K562 (cell line): ENCODE measurements around the gene NDRG4. TPM values are rescaled to one million over a fixed set of nuclear protein-coding genes. Genes with fewer than 3 reads are reported as not detected.

Experiments used
- ATAC-seq: fragments of 200-7000 bp; cut with Tn5 transposase; 3 replicates; pipeline ENCODE4 v1.9.1; 2020; ENCODE audit warnings: moderate library complexity
- BruUV-seq: library from RNA; stranded (reverse); fragments of 400-500 nt; replicated peaks from 2 replicates; lab custom pipeline; 2021; lab: Mats Ljungman, UMichigan
- CTCF ChIA-PET: fragments of 300-600 bp; formaldehyde crosslinking; extraction: SDS; loops from one replicate; lab custom pipeline; 2021; ENCODE audit warnings: low intra/inter-chr PET ratio; lab: Yijun Ruan, JAX
- POLR2A ChIA-PET: fragments of 300-600, 350-650 bp; sonication (Branson Sonifier 250); formaldehyde crosslinking; extraction: SDS; loops from one replicate; lab custom pipeline; 2021; ENCODE audit warnings: antibody characterized with exemption, inconsistent platforms; lab: Yijun Ruan, JAX
- DNase-seq, 4 experiments: peaks; one replicate each; pipeline versions ENCODE4 v3.0.0 to v3.0.0-alpha.2; 2011 to 2018; ENCODE audit warnings: low spot score in 3 of 4, mixed read lengths in 3 of 4; ENCODE audit errors: extremely low read depth in 1 of 4
- FAIRE-seq: peaks from 2 replicates; lab custom pipeline; 2011; peaks lifted over from hg19 to GRCh38; lab: Jason Lieb, UNC
- H2AFZ ChIP-seq: 2 replicates; pipeline ENCODE4 v1.6.0; 2011; ENCODE audit warnings: low read depth, low read length, control low read depth, inconsistent platforms
- H3K27ac ChIP-seq: fragments of 200-600 bp; 3 replicates; pipeline ENCODE4 v1.8.0; 2011; ENCODE audit warnings: low read depth, mild to moderate bottlenecking, control low read depth, inconsistent platforms, low read length, moderate library complexity, mixed read lengths; ENCODE audit errors: extremely low read depth
- H3K27me3 ChIP-seq, 2 experiments: fragments of 300-600 bp in 1 of 2; 2 replicates in 1 of 2; 3 replicates in 1 of 2; pipeline versions ENCODE4 v1.6.0 to v1.8.0; 2011; ENCODE audit warnings: inconsistent platforms in 2 of 2, low read length in 2 of 2, mild to moderate bottlenecking in 1 of 2, mixed read lengths in 1 of 2, moderate library complexity in 1 of 2; ENCODE audit not compliant: control insufficient read depth in 2 of 2, insufficient read depth in 2 of 2
- H3K36me3 ChIP-seq: fragments of 300-600 bp; 3 replicates; pipeline ENCODE4 v1.8.0; 2011; ENCODE audit warnings: mild to moderate bottlenecking, low read length, inconsistent platforms; ENCODE audit not compliant: control insufficient read depth, insufficient read depth
- H3K4me1 ChIP-seq, 2 experiments: fragments of 200-600 bp in 1 of 2; replicated peaks in 1 of 2; 2 replicates in 1 of 2; 3 replicates in 1 of 2; pipeline versions ENCODE4 v1.5.1 to v1.8.0; 2011; ENCODE audit warnings: inconsistent platforms in 2 of 2, low read length in 2 of 2, mild to moderate bottlenecking in 1 of 2, mixed read lengths in 1 of 2, moderate library complexity in 1 of 2; ENCODE audit not compliant: control insufficient read depth in 2 of 2, insufficient read depth in 2 of 2
- H3K4me2 ChIP-seq: 2 replicates; pipeline ENCODE4 v1.6.1; 2011; ENCODE audit warnings: low read length, control low read depth, inconsistent platforms, mixed read lengths; ENCODE audit not compliant: insufficient read depth
- H3K4me3 ChIP-seq: fragments of 200-600 bp; sonication (generic), shearing (Covaris generic); 2 replicates; pipeline ENCODE4 v1.5.1; 2016; ENCODE audit warnings: control low read depth, inconsistent platforms
- H3K79me2 ChIP-seq: fragments of 200-600 bp; 3 replicates; pipeline ENCODE4 v1.8.0; 2011; ENCODE audit warnings: low read length, inconsistent platforms; ENCODE audit not compliant: control insufficient read depth, insufficient read depth
- H3K9ac ChIP-seq, 2 experiments: 2 replicates each; pipeline versions ENCODE4 v1.6.0 to v1.6.1; 2011; ENCODE audit warnings: low read depth in 2 of 2, low read length in 2 of 2, control low read depth in 1 of 2, inconsistent platforms in 1 of 2, mild to moderate bottlenecking in 1 of 2, mixed read lengths in 1 of 2; ENCODE audit not compliant: insufficient read depth in 1 of 2
- H3K9me1 ChIP-seq: one replicate; pipeline ENCODE4 v1.6.0; 2011; ENCODE audit warnings: inconsistent platforms, mild to moderate bottlenecking, low read length, moderate library complexity; ENCODE audit not compliant: control insufficient read depth, insufficient read depth
- H3K9me3 ChIP-seq: replicated peaks from 2 replicates; pipeline ENCODE4 v1.5.1; 2011; ENCODE audit warnings: low read depth, low read length, inconsistent platforms; ENCODE audit not compliant: control insufficient read depth, insufficient read depth
- H4K20me1 ChIP-seq: replicated peaks from 2 replicates; pipeline ENCODE4 v1.6.1; 2011; ENCODE audit warnings: low read length, inconsistent platforms, mixed read lengths; ENCODE audit not compliant: control insufficient read depth, insufficient read depth
- BCOR ChIP-seq: fragments of 450-650 bp; IDR thresholded peaks from 2 replicates; pipeline ENCODE4 v1.6.1; 2016
- BRCA1 ChIP-seq, 2 experiments: fragments of 450-650 bp in 1 of 2; sonication (generic) in 1 of 2; formaldehyde crosslinking in 1 of 2; IDR thresholded peaks; 2 replicates each; pipeline versions ENCODE4 v1.5.0 to v1.6.1; 2017 to 2020; ENCODE audit warnings: mild to moderate bottlenecking in 1 of 2, missing genetic modification reagents in 1 of 2
- CC2D1A ChIP-seq: fragments of 450-650 bp; IDR thresholded peaks from 2 replicates; pipeline ENCODE4 v1.6.1; 2017; ENCODE audit warnings: mild to moderate bottlenecking
- FOXK2 ChIP-seq, 2 experiments: fragments of 450-650 bp; IDR thresholded peaks in 1 of 2; conservative IDR thresholded peaks in 1 of 2; 2 replicates each; pipeline ENCODE4 v1.6.1; 2016; ENCODE audit warnings: low read depth in 2 of 2, mild to moderate bottlenecking in 1 of 2
- GTF2E2 ChIP-seq: fragments of 200-800 bp; sonication (Bioruptor generic); IDR thresholded peaks from 2 replicates; pipeline ENCODE4 v1.6.1; 2016; ENCODE audit warnings: missing genetic modification characterization, missing compliant biosample characterization
- HNRNPK ChIP-seq: fragments of 200-400 bp; formaldehyde crosslinking; IDR thresholded peaks from one replicate; pipeline ENCODE4 v1.6.1; 2018; ENCODE audit warnings: mild to moderate bottlenecking, low read depth, low read length; ENCODE audit not compliant: poor library complexity, severe bottlenecking
- RBM39 ChIP-seq: fragments of 200-400 bp; formaldehyde crosslinking; optimal IDR thresholded peaks from 2 replicates; pipeline ENCODE3; 2018; ENCODE audit warnings: low read depth, low read length
- WGBS: fragments of 100-300 bp; shearing (Covaris generic); methylation state at CpG from one replicate; pipeline ENCODE4 v1.1.6; 2016; ENCODE audit warnings: low coverage, mixed read lengths; ENCODE audit not compliant: insufficient coverage; ENCODE audit errors: missing lambda C conversion rate; 5-methylcytosine and 5-hydroxymethylcytosine counted together
- in situ Hi-C: fragments of 300-500 bp; cut with MboI; formaldehyde crosslinking; loops from 4 replicates; pipeline ENCODE4 v1.15.0; 2018; ENCODE audit warnings: inconsistent platforms, mixed read lengths
- intact Hi-C: fragments of 100-400 bp; cut with micrococcal nuclease; formaldehyde crosslinking; loops from 2 replicates; pipeline ENCODE4 v1.14.2; 2022
- polyA plus RNA-seq, 8 experiments: library from polyadenylated mRNA; depleted of rRNA in 4 of 8; stranded (reverse) in 5 of 8; unstranded in 3 of 8; fragments of >200 nt; fragmentation: Nextera tagmentation in 2 of 8; fragmentation: Illumina TruSeq in 1 of 8; extraction: Ambion mirVana in 2 of 8; extraction: Trizol in 1 of 8; gene quantifications; 2 replicates each; pipeline versions ENCODE4 v1.2.1 to v1.2.3, GENCODE V29; 2011 to 2014; ENCODE audit warnings: inconsistent platforms in 1 of 8, missing spikeins in 1 of 8
- total RNA-seq, 7 experiments: library from RNA; depleted of rRNA in 6 of 7; stranded (reverse); fragments of >200 nt in 6 of 7; fragmentation: Illumina TruSeq in 2 of 7; extraction: Trizol in 2 of 7; gene quantifications; 2 replicates each; pipeline versions ENCODE4 v1.2.1 to v1.2.3, GENCODE V29; 2011 to 2021; ENCODE audit warnings: low replicate concordance in 1 of 7
- TF ChIP-seq, protein P1 (sequence below): sonication (generic); formaldehyde crosslinking; IDR thresholded peaks from 2 replicates; pipeline ENCODE4 v1.8.0; 2023; ENCODE audit warnings: mild to moderate bottlenecking, missing genetic modification reagents
- TF ChIP-seq, protein P2 (sequence below), 2 experiments: fragments of 450-650 bp; IDR thresholded peaks; 2 replicates each; pipeline ENCODE4 v1.6.1; 2016
- TF ChIP-seq, protein P3 (sequence below): sonication (generic); formaldehyde crosslinking; IDR thresholded peaks from 2 replicates; pipeline ENCODE4 v1.8.1; 2022; ENCODE audit warnings: missing genetic modification reagents

NDRG4 gene
- total and polyA plus RNA-seq, 9 of the 15 experiments (the other 6 are each of a cell fraction or from before 2014, with no cell fraction given) = 0.06 to 0.95 (median 0.28) TPM

DNA sequence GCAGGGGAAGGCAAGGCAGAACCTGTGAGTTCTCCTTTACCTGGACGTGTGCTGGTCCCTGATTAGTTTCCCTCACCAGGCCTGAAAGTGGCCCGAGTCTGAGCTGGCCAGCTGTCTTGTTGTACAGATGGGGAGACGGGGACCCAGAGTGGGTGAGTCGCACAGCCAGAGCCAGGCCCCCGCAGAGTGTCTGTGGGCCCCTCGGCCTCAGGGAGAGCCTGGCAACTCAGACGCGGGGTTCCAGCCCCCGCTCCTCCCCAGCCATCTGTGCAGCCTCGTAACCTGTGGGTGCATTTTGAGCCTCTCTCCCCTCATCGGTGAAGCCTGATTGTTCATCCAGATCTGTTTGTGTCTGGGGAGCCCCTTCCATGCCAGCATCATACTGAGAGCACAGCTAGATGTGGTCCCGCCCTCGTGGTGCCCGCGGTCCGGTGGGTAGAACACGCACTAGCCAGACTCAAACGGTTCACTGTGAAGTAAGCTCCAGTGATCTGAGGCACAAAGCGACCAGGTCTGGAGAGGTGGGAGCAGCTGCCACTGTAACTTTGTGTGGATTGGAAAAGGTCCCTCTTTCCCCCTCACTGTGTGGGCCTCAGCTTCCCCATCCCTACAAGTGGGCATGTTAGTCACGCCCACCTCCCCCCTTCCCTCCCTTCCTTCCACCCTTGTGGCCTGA lies 6.0 kb upstream of the NDRG4 start:
- Histone ChIP-seq H3K27me3 (peaks cover 0 to 33% of the 10 kb centered on the region in 2 experiments; a peak in 3 of 5 replicates), H2AFZ (no peak overlapping the region), H3K9me1 (peaks cover 2% of the 10 kb centered on the region), H3K9me3 (no peaks in the 10 kb centered on the region), H3K27ac (no peak overlapping the region), H3K36me3 (no peaks in the 10 kb centered on the region), H3K4me2 (no peak overlapping the region), H3K4me1 (peaks cover 3 to 30% of the 10 kb centered on the region in 2 experiments; a peak in 4 of 5 replicates), H3K9ac (peak overlapping the region in 1 of 2 experiments; percentile 55; a peak in 1 of 4 replicates), H4K20me1 (peaks cover 15% of the 10 kb centered on the region; the same call in 1 of the 2 replicates), H3K79me2 (no peaks in the 10 kb centered on the region), H3K4me3 (no peak overlapping the region)
- 5% methylated on average over 17 of the region's 20 CpGs for whole genome bisulfite sequencing
- TF ChIP-seq BCOR (no peak), RBM39 (no peak), GTF2E2 (tag) (no peak), BRCA1 (IDR thresholded peaks at IDR 0.05) (no peak), BRCA1 (CRISPR knock-in tag; IDR thresholded peaks at IDR 0.05) (no peak), CC2D1A (no peak), HNRNPK (no peak), FOXK2 (conservative IDR thresholded peaks at IDR 0.05 in 1 of 2, IDR thresholded peaks at IDR 0.05 in 1 of 2; ENCODE audit: low read depth in 2 of 2) (no peak)
- TF ChIP-seq, protein P1, sequence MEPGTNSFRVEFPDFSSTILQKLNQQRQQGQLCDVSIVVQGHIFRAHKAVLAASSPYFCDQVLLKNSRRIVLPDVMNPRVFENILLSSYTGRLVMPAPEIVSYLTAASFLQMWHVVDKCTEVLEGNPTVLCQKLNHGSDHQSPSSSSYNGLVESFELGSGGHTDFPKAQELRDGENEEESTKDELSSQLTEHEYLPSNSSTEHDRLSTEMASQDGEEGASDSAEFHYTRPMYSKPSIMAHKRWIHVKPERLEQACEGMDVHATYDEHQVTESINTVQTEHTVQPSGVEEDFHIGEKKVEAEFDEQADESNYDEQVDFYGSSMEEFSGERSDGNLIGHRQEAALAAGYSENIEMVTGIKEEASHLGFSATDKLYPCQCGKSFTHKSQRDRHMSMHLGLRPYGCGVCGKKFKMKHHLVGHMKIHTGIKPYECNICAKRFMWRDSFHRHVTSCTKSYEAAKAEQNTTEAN = no peak
- TF ChIP-seq, protein P2, sequence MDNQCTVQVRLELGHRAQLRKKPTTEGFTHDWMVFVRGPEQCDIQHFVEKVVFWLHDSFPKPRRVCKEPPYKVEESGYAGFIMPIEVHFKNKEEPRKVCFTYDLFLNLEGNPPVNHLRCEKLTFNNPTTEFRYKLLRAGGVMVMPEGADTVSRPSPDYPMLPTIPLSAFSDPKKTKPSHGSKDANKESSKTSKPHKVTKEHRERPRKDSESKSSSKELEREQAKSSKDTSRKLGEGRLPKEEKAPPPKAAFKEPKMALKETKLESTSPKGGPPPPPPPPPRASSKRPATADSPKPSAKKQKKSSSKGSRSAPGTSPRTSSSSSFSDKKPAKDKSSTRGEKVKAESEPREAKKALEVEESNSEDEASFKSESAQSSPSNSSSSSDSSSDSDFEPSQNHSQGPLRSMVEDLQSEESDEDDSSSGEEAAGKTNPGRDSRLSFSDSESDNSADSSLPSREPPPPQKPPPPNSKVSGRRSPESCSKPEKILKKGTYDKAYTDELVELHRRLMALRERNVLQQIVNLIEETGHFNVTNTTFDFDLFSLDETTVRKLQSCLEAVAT (IDR thresholded peaks at IDR 0.05) = no peak
- TF ChIP-seq, protein P3, sequence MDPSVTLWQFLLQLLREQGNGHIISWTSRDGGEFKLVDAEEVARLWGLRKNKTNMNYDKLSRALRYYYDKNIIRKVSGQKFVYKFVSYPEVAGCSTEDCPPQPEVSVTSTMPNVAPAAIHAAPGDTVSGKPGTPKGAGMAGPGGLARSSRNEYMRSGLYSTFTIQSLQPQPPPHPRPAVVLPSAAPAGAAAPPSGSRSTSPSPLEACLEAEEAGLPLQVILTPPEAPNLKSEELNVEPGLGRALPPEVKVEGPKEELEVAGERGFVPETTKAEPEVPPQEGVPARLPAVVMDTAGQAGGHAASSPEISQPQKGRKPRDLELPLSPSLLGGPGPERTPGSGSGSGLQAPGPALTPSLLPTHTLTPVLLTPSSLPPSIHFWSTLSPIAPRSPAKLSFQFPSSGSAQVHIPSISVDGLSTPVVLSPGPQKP (CRISPR knock-in tag) = no peak
- no TSS peak for BruUV-seq
- ATAC-seq = no peak
- intact Hi-C loops (no loop called here), in situ Hi-C loops (loop anchor here (5.0 kb wide), 1 partner anchor 157 kb away; no protein-coding TSS in a partner anchor)
- FAIRE-seq = no peak
- POLR2A ChIA-PET = interaction anchor here (0.8 to 2.1 kb wide), 3 partner anchors 8 to 21 kb away, joined by 3 to 7 read pairs (median 4); no protein-coding TSS in a partner anchor
- DNase-seq = no peak
- CTCF ChIA-PET = no interaction called here
